ENCODE measurements around the gene ATXN7L2. TPM values are rescaled to one million over a fixed set of nuclear protein-coding genes. Genes with fewer than 3 reads are reported as not detected.

Gene ATXN7L2
- total RNA-seq, 6 experiments from 2014 or later: 5.6 to 7.3 (median 6.4) TPM

- Mint-ChIP-seq H3K27me3 (ENCODE audit: insufficient read depth) (peaks cover 14% of the 10 kb centered on the region), H3K9me3 (no peaks in the 10 kb centered on the region)
These were observed 38.3 kb downstream of the ATXN7L2 start for GRCh38 chr1:109522026-109522425.

GRCh38 chr1:109523706-109524105 lies 40.0 kb downstream of the ATXN7L2 start:
- peaks cover 9% of the 10 kb centered on the region for H3K4me1 Mint-ChIP-seq (ENCODE audit: low read depth)
- H3K27me3 Mint-ChIP-seq (ENCODE audit: insufficient read depth): peaks cover 14% of the 10 kb centered on the region
- no peak overlapping the region for H3K27ac Mint-ChIP-seq
- no peaks in the 10 kb centered on the region for H3K36me3 Mint-ChIP-seq (ENCODE audit: low read depth)
- no peak for TF ChIP-seq CTCF (IDR thresholded peaks at IDR 0.05)
- no peak overlapping the region for H3K4me3 Mint-ChIP-seq
- no peak for DNase-seq
- H3K9me3 Mint-ChIP-seq: no peaks in the 10 kb centered on the region

More at GRCh38 chr1:109522026-109522425, 38.3 kb downstream of the ATXN7L2 start:
- no peak for DNase-seq
- H3K4me3 Mint-ChIP-seq: no peak overlapping the region
- no peaks in the 10 kb centered on the region for H3K36me3 Mint-ChIP-seq (ENCODE audit: low read depth)
- H3K4me1 Mint-ChIP-seq (ENCODE audit: low read depth): peaks cover 18% of the 10 kb centered on the region
- TF ChIP-seq CTCF (IDR thresholded peaks at IDR 0.05): no peak
- no peak overlapping the region for H3K27ac Mint-ChIP-seq

GRCh38 chr1:109527098-109527811 lies 43.5 kb downstream of the ATXN7L2 start:
- no peak for TF ChIP-seq CTCF (IDR thresholded peaks at IDR 0.05)
- Mint-ChIP-seq H3K27ac (no peak overlapping the region), H3K4me3 (no peak overlapping the region), H3K27me3 (ENCODE audit: insufficient read depth) (peaks cover 7% of the 10 kb centered on the region), H3K9me3 (no peaks in the 10 kb centered on the region), H3K36me3 (ENCODE audit: low read depth) (no peaks in the 10 kb centered on the region), H3K4me1 (ENCODE audit: low read depth) (peaks cover 21% of the 10 kb centered on the region)
- DNase-seq: no peak

GRCh38 chr1:109527846-109528695 lies 44.4 kb downstream of the ATXN7L2 start:
- Mint-ChIP-seq H3K9me3 (no peaks in the 10 kb centered on the region), H3K27me3 (ENCODE audit: insufficient read depth) (peaks cover 2% of the 10 kb centered on the region), H3K4me1 (ENCODE audit: low read depth) (peaks cover 29% of the 10 kb centered on the region), H3K4me3 (no peak overlapping the region), H3K27ac (no peak overlapping the region), H3K36me3 (ENCODE audit: low read depth) (no peaks in the 10 kb centered on the region)
- no peak for DNase-seq
- no peak for TF ChIP-seq CTCF (IDR thresholded peaks at IDR 0.05)

- Mint-ChIP-seq H3K4me1 (ENCODE audit: low read depth) (peaks cover 30% of the 10 kb centered on the region), H3K9me3 (no peaks in the 10 kb centered on the region), H3K27me3 (ENCODE audit: insufficient read depth) (peaks cover 2% of the 10 kb centered on the region), H3K27ac (no peak overlapping the region), H3K4me3 (no peak overlapping the region), H3K36me3 (ENCODE audit: low read depth) (no peaks in the 10 kb centered on the region)
- DNase-seq: no peak
- TF ChIP-seq CTCF (IDR thresholded peaks at IDR 0.05): no peak
These were observed 45.0 kb downstream of the ATXN7L2 start for GRCh38 chr1:109528712-109529111.

Measured in HFFc6 (cell line).